GM12873 (cell line): ENCODE measurements around the gene ROBO3.
A peak's percentile ranks its signal among the peaks of the same experiment; 100 is the strongest.

ENCODE experiments used
- CTCF ChIP-seq: IDR thresholded peaks from 2 replicates; pipeline ENCODE4 v1.5.1; 2012; ENCODE audit warnings: low read depth, mild to moderate bottlenecking, moderate library complexity, low read length, control low read depth; ENCODE audit not compliant: insufficient read depth; ENCODE audit errors: missing control alignments

ROBO3 gene

GRCh38 chr11:124859171-124859570 lies 6.1 kb upstream of the ROBO3 start:
- TF ChIP-seq CTCF = no peak

GRCh38 chr11:124861670-124862069 lies 3.6 kb upstream of the ROBO3 start:
- no peak for TF ChIP-seq CTCF

GRCh38 chr11:124863137-124863825 lies 2.0 kb upstream of the ROBO3 start:
- no peak for TF ChIP-seq CTCF

- TF ChIP-seq CTCF = no peak
These were observed 1.4 kb upstream of the ROBO3 start for GRCh38 chr11:124863826-124864165.

- no peak for TF ChIP-seq CTCF
These were observed 898 bp upstream of the ROBO3 start for GRCh38 chr11:124864176-124864891.

GRCh38 chr11:124864892-124865180 lies 396 bp upstream of the ROBO3 start:
- no peak for TF ChIP-seq CTCF

- TF ChIP-seq CTCF = peak; percentile 74
These were observed 945 bp downstream of the ROBO3 start for GRCh38 chr11:124865902-124866851.
